Hepatocyte (in vitro differentiated cells): ENCODE results near the gene TMEM255B.

Experiments used
- EZH2 ChIP-seq: fragments of 200-600 bp; sonication (generic); IDR thresholded peaks from 2 replicates; pipeline ENCODE4 v1.6.1; 2016; ENCODE audit warnings: antibody characterized with exemption, mild to moderate bottlenecking, borderline replicate concordance
- EZH2phosphoT487 ChIP-seq: fragments of 200-600 bp; sonication (generic); IDR thresholded peaks from one replicate; pipeline ENCODE4 v1.6.1; 2018; ENCODE audit warnings: antibody characterized with exemption, mild to moderate bottlenecking, low read depth, moderate library complexity; ENCODE audit not compliant: unreplicated experiment, severe bottlenecking
- TF ChIP-seq, protein P1 (sequence below): fragments of 200-600 bp; sonication (generic); IDR thresholded peaks from 2 replicates; pipeline ENCODE4 v1.5.1; 2016; ENCODE audit warnings: antibody characterized with exemption, mild to moderate bottlenecking; ENCODE audit not compliant: poor library complexity

DNA sequence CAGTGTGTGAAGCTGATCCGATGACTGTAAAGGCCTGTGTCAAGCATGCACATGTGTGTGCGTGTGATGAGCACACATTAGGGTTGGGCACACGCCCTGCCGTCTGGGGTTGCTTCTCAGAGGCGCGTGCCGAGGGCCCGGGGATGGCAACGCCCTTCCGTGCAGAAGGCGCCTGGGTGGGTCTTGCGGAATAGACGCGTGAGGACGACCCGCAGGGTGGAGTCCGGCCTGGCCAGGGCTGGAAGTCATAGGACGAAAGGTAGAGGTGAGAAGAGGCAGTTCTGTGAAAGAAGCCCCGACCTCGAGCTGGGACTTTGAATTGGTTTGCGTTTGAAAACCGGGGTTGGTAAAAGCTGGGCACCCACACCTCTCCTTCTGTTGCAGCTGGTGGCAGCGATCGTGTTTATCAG, 35.7 kb downstream of the TMEM255B start:
- TF ChIP-seq, protein P1, sequence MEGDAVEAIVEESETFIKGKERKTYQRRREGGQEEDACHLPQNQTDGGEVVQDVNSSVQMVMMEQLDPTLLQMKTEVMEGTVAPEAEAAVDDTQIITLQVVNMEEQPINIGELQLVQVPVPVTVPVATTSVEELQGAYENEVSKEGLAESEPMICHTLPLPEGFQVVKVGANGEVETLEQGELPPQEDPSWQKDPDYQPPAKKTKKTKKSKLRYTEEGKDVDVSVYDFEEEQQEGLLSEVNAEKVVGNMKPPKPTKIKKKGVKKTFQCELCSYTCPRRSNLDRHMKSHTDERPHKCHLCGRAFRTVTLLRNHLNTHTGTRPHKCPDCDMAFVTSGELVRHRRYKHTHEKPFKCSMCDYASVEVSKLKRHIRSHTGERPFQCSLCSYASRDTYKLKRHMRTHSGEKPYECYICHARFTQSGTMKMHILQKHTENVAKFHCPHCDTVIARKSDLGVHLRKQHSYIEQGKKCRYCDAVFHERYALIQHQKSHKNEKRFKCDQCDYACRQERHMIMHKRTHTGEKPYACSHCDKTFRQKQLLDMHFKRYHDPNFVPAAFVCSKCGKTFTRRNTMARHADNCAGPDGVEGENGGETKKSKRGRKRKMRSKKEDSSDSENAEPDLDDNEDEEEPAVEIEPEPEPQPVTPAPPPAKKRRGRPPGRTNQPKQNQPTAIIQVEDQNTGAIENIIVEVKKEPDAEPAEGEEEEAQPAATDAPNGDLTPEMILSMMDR = no peak
- TF ChIP-seq EZH2 (no peak), EZH2phosphoT487 (no peak)
